Urinary bladder (tissue), 4 donors: ENCODE results near the gene CAPN5. TPM values are rescaled to one million over a fixed set of nuclear protein-coding genes. Genes with fewer than 3 reads are reported as not detected.

ENCODE experiments used
- DNase-seq: peaks from one replicate; pipeline ENCODE4 v3.0.0-alpha.2; 2015; ENCODE audit errors: extremely low spot score
- H3K27ac ChIP-seq: one replicate; pipeline ENCODE4 v1.5.1; 2013; ENCODE audit warnings: low read depth, mild to moderate bottlenecking, moderate library complexity
- H3K36me3 ChIP-seq: one replicate; pipeline ENCODE4 v1.6.1; 2013; ENCODE audit warnings: mild to moderate bottlenecking, moderate library complexity; ENCODE audit not compliant: insufficient read depth
- H3K4me1 ChIP-seq: one replicate; pipeline ENCODE4 v1.6.1; 2013; ENCODE audit warnings: mild to moderate bottlenecking, moderate library complexity; ENCODE audit not compliant: insufficient read depth
- H3K4me3 ChIP-seq: one replicate; pipeline ENCODE4 v1.5.1; 2013; ENCODE audit warnings: low read depth, low read length
- WGBS: extraction: QIAGEN DNeasy Blood & Tissue Kit; methylation state at CpG from one replicate; pipeline ENCODE4 v1.1.7; 2013; 5-methylcytosine and 5-hydroxymethylcytosine counted together
- polyA plus RNA-seq: library from polyadenylated mRNA; stranded (reverse); fragments of 200-250 nt; gene quantifications from one replicate; pipeline ENCODE4 v1.2.3, GENCODE V29; 2013
- total RNA-seq: library from RNA; depleted of rRNA; stranded (reverse); fragments of >200 nt; gene quantifications from one replicate; pipeline ENCODE4 v1.2.3, GENCODE V29; 2014
- donor health status: healthy with polysubstance abuse.
- donor health status: healthy.

Gene CAPN5
- total and polyA plus RNA-seq, 2 donors = 14.8 to 17.8 TPM

GRCh38 chr11:77167111-77167626 lies 100.4 kb downstream of the CAPN5 start:
- Histone ChIP-seq H3K27ac (no peak overlapping the region), H3K4me1 (no peaks in the 10 kb centered on the region), H3K4me3 (no peak overlapping the region), H3K36me3 (no peaks in the 10 kb centered on the region)
- DNase-seq = no peak
- WGBS = 95% methylated on average over 9 of the region's 9 CpGs

DNA sequence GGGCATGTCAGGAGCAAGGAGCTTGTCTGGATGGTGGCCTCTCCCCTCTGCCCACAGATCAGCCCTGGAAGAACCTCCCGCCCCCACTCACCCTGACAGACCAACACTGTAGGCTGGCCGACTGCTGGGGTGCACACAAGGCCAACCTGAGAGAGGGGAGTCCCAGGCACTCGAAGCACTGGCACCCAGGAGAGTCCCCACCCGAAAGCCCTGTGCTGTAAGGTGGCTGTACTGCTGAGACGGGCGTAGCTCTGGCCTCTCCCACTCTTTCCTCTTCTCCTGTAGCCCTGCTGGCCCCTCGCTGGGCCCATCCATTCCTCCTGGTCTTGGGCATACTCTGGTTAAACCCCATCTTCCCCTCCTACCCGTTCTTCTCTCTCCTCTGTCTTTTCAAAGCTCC lies 101.0 kb downstream of the CAPN5 start:
- Histone ChIP-seq H3K4me1 (no peaks in the 10 kb centered on the region), H3K27ac (no peak overlapping the region), H3K36me3 (no peaks in the 10 kb centered on the region), H3K4me3 (no peak overlapping the region)
- DNase-seq = no peak
- WGBS = 82% methylated on average over 8 of the region's 8 CpGs

GRCh38 chr11:77170107-77170506 lies 103.3 kb downstream of the CAPN5 start:
- no peaks in the 10 kb centered on the region for H3K36me3 ChIP-seq
- no peak overlapping the region for H3K4me3 ChIP-seq
- DNase-seq = no peak
- no peak overlapping the region for H3K27ac ChIP-seq
- WGBS = 96% methylated on average over 5 of the region's 5 CpGs
- H3K4me1 ChIP-seq = no peaks in the 10 kb centered on the region

- H3K4me3 ChIP-seq = no peak overlapping the region
- H3K36me3 ChIP-seq = no peaks in the 10 kb centered on the region
- DNase-seq = no peak
- WGBS = 93% methylated on average over 8 of the region's 8 CpGs
- H3K27ac ChIP-seq = no peak overlapping the region
- H3K4me1 ChIP-seq = no peaks in the 10 kb centered on the region
These were observed 104.5 kb downstream of the CAPN5 start for GRCh38 chr11:77171254-77171653.

- Histone ChIP-seq H3K4me1 (no peaks in the 10 kb centered on the region), H3K36me3 (no peaks in the 10 kb centered on the region), H3K27ac (no peak overlapping the region), H3K4me3 (no peak overlapping the region)
- WGBS = 57% methylated on average over 20 of the region's 20 CpGs
- DNase-seq = no peak
These were observed 105.3 kb downstream of the CAPN5 start for GRCh38 chr11:77171885-77172665.

DNA sequence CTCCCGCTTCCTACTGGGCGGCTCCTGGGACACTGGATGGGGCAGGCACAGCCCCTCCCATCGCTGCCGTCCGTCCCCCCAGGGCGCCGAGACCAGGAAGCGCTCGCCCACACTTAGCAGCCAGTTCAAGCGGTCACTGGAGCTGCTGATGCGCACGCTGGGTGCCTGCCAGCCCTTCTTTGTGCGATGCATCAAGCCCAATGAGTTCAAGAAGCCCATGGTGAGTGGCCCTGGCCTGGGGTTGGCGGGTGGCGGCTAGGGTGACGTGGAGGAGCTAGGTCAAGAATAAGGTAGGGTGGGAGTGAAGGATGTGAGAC lies 105.9 kb downstream of the CAPN5 start:
- Histone ChIP-seq H3K36me3 (no peaks in the 10 kb centered on the region), H3K4me3 (no peak overlapping the region), H3K27ac (no peak overlapping the region), H3K4me1 (no peaks in the 10 kb centered on the region)
- DNase-seq = no peak
- WGBS = 69% methylated on average over 16 of the region's 16 CpGs

GRCh38 chr11:77173494-77173893 lies 106.7 kb downstream of the CAPN5 start:
- Histone ChIP-seq H3K36me3 (no peaks in the 10 kb centered on the region), H3K27ac (no peak overlapping the region), H3K4me3 (no peak overlapping the region), H3K4me1 (no peaks in the 10 kb centered on the region)
- WGBS = 78% methylated on average over 10 of the region's 10 CpGs
- DNase-seq = no peak

- H3K4me1 ChIP-seq = no peaks in the 10 kb centered on the region
- H3K4me3 ChIP-seq = no peak overlapping the region
- no peak overlapping the region for H3K27ac ChIP-seq
- WGBS = 88% methylated on average over 16 of the region's 16 CpGs
- no peaks in the 10 kb centered on the region for H3K36me3 ChIP-seq
- no peak for DNase-seq
These were observed 107.8 kb downstream of the CAPN5 start for GRCh38 chr11:77174559-77174958.

GRCh38 chr11:77175021-77175842 lies 108.5 kb downstream of the CAPN5 start:
- no peak overlapping the region for H3K27ac ChIP-seq
- DNase-seq = no peak
- 84% methylated on average over 15 of the region's 15 CpGs for WGBS
- H3K4me1 ChIP-seq = no peaks in the 10 kb centered on the region
- H3K36me3 ChIP-seq = no peaks in the 10 kb centered on the region
- H3K4me3 ChIP-seq = no peak overlapping the region

Other genes with a start within 250 kb of the CAPN5 start
- gene ACER3, start 206.1 kb upstream of the CAPN5 start, total RNA-seq = 19.0 TPM
- 4.5 TPM for gene ACER3, start 206.1 kb upstream of the CAPN5 start, polyA plus RNA-seq
- gene B3GNT6, start 32.6 kb upstream of the CAPN5 start, total RNA-seq = not detected
- not detected for gene B3GNT6, start 32.6 kb upstream of the CAPN5 start, polyA plus RNA-seq
- gene OMP, start 35.9 kb downstream of the CAPN5 start, total RNA-seq = not detected
- not detected for gene OMP, start 35.9 kb downstream of the CAPN5 start, polyA plus RNA-seq
- gene MYO7A, start 61.3 kb downstream of the CAPN5 start, total RNA-seq = 4.7 TPM
- gene MYO7A, start 61.3 kb downstream of the CAPN5 start, polyA plus RNA-seq = 4.2 TPM
- not detected for gene GDPD4, start 234.7 kb downstream of the CAPN5 start, total RNA-seq
- not detected for gene GDPD4, start 234.7 kb downstream of the CAPN5 start, polyA plus RNA-seq